Karpas-422 (cell line): ENCODE measurements around the gene MBD3L1. TPM values are rescaled to one million over a fixed set of nuclear protein-coding genes. Genes with fewer than 3 reads are reported as not detected.

Experiments used
- DNase-seq: peaks from one replicate; pipeline ENCODE4 v3.0.0-alpha.2; 2015
- H2AFZ ChIP-seq: fragments of 200-600 bp; sonication (generic); 2 replicates; pipeline ENCODE4 v1.6.1; 2014; ENCODE audit warnings: antibody characterized with exemption, low read length, mixed read lengths
- H3K27ac ChIP-seq: fragments of 200-600 bp; sonication (generic); 2 replicates; pipeline ENCODE4 v1.5.1; 2014; ENCODE audit warnings: mild to moderate bottlenecking, low read length, moderate library complexity
- H3K27me3 ChIP-seq: fragments of 200-600 bp; sonication (generic); 2 replicates; pipeline ENCODE4 v1.6.1; 2014; ENCODE audit warnings: low read length, mixed read lengths
- H3K36me3 ChIP-seq: fragments of 200-600 bp; sonication (generic); 2 replicates; pipeline ENCODE4 v1.6.1; 2014; ENCODE audit warnings: low read length, mixed read lengths; ENCODE audit not compliant: insufficient read depth
- H3K4me1 ChIP-seq: fragments of 200-600 bp; sonication (generic); 2 replicates; pipeline ENCODE4 v1.6.1; 2014; ENCODE audit warnings: mild to moderate bottlenecking, low read length, mixed read lengths
- H3K4me2 ChIP-seq: fragments of 200-600 bp; sonication (generic); 2 replicates; pipeline ENCODE4 v1.6.1; 2014; ENCODE audit warnings: low read length, low read depth, mild to moderate bottlenecking; ENCODE audit not compliant: poor library complexity, severe bottlenecking
- H3K4me3 ChIP-seq: fragments of 200-600 bp; sonication (generic); 2 replicates; pipeline ENCODE4 v1.5.1; 2014; ENCODE audit warnings: mild to moderate bottlenecking, antibody characterized with exemption, low read length, mixed read lengths
- H3K79me2 ChIP-seq: fragments of 200-600 bp; sonication (generic); 2 replicates; pipeline ENCODE4 v1.6.1; 2014; ENCODE audit warnings: mild to moderate bottlenecking, low read length, mixed read lengths
- H3K9ac ChIP-seq: fragments of 200-600 bp; sonication (generic); 2 replicates; pipeline ENCODE4 v1.6.0; 2014; ENCODE audit warnings: low read length
- H3K9me2 ChIP-seq: fragments of 200-600 bp; sonication (generic), shearing (Covaris generic); replicated peaks from 2 replicates; pipeline ENCODE4 v1.6.0; 2014; ENCODE audit warnings: mild to moderate bottlenecking, low read length, moderate library complexity; ENCODE audit not compliant: insufficient read depth
- H3K9me3 ChIP-seq: fragments of 300-700, 200-600 bp; sonication (generic); 2 replicates; pipeline ENCODE4 v1.6.1; 2014; ENCODE audit warnings: low read length, mixed read lengths
- H4K20me1 ChIP-seq: fragments of 200-600 bp; sonication (generic); 2 replicates; pipeline ENCODE4 v1.6.1; 2014; ENCODE audit warnings: mild to moderate bottlenecking, antibody characterized with exemption, low read length, low read depth; ENCODE audit not compliant: insufficient read depth
- total RNA-seq: library from RNA; depleted of rRNA; stranded (reverse); fragments of >200 nt; shearing (Covaris generic); gene quantifications from 2 replicates; pipeline ENCODE4 v1.2.3, GENCODE V29; 2014; ENCODE audit warnings: low replicate concordance; rRNA removed

The MBD3L1 gene
- not detected in 2 replicates for total RNA-seq

DNA sequence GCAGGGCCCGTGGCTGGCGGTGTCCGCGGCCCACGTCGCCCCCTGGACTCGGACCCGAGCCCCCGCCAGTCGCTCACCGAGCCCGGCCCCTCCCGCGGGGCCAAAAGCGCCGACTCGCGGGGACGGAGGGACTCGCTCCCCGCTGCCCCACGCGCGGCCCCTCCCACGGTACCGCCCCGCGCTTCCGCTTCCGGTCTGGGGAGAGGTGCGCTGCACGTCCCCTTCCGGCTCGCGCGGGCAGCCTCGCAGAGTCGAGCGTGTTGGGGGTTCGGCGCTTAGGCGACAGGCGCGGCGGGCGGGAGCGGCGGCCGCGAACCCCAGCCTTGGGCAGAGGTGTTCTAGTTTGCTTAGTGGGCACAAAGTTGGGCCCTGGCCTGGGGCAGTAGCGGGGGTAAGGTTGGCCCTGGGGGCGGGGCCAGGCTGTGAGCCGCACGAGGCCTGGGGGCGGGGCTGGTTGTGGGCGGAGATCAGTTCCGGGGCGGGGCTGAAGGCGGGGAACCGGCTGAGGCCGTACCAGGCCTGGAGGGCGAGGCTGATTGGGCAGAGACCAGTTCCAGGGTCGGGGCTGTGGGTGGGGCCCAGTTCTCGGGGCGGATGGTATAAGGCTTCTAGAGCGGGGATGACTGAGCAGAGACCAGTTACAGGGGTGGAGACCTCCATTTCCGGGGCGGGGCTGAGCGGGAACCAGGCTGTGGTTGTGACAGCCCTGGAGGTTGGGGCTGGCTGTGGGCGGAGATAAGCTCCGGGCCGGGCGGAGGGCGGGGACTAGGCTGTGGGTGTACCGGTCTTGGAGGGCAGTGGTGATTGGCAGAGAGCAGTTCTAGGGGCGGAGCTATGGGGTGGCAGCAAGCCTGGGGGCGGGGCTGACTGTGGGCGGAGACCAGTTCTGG lies at the start of gene MBD3L1, which contains the start of gene ZNF558:
MBD3L1 (plus strand) TSS at position 246 of the 890 bp plus-strand sequence. CDS start 10,302 bp downstream, outside the sequence.
ZNF558 (minus strand) TSS at position 173 of the 890 bp plus-strand sequence. CDS start 9,645 bp downstream, outside the sequence.
- H4K20me1 ChIP-seq: no peaks in the 10 kb centered on the region
- peak within 1 kb of the TSS; percentile 94 for H3K4me3 ChIP-seq
- DNase-seq: peak; percentile 99
- no peaks in the 10 kb centered on the region for H3K27me3 ChIP-seq
- H3K4me1 ChIP-seq: peaks cover 10% of the 10 kb centered on the region
- H3K9me2 ChIP-seq: no peaks in the 10 kb centered on the region
- peak within 1 kb of the TSS; percentile 86 for H3K4me2 ChIP-seq
- peak within 1 kb of the TSS; percentile 84 for H3K9ac ChIP-seq
- no peaks in the 10 kb centered on the region for H3K9me3 ChIP-seq
- H3K36me3 ChIP-seq: peaks cover 17% of the 10 kb centered on the region
- peaks cover 7% of the 10 kb centered on the region; the same call in 1 of the 2 replicates for H3K79me2 ChIP-seq
- H2AFZ ChIP-seq: peak within 1 kb of the TSS; percentile 96
- H3K27ac ChIP-seq: peak within 1 kb of the TSS; percentile 63

DNA sequence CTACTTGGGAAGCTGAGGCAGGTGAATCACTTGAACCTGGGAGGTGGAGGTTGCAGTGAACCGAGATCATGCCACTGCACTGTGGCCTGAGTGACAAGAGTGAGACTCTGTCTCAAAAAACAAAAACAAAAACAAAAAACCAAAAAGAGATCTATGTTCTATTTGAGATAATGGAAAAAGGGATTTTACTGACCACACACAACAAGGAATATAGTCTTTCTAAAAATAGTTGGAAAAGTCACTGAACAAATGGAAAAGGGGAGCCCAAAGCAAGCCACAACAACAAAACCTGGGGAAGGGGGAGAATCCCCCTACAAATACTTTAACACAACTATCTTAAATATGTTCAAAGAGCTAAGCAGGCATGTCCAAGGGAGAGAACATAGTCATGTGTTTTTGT lies 37.4 kb upstream of the MBD3L1 start:
- Histone ChIP-seq H3K79me2 (no peaks in the 10 kb centered on the region), H4K20me1 (no peaks in the 10 kb centered on the region), H3K4me1 (no peaks in the 10 kb centered on the region), H3K9me2 (no peaks in the 10 kb centered on the region), H3K9me3 (no peaks in the 10 kb centered on the region), H3K4me3 (no peak overlapping the region), H3K36me3 (no peaks in the 10 kb centered on the region), H3K27me3 (no peaks in the 10 kb centered on the region), H3K4me2 (no peak overlapping the region), H2AFZ (no peak overlapping the region), H3K9ac (no peak overlapping the region), H3K27ac (no peak overlapping the region)
- DNase-seq: no peak

DNA sequence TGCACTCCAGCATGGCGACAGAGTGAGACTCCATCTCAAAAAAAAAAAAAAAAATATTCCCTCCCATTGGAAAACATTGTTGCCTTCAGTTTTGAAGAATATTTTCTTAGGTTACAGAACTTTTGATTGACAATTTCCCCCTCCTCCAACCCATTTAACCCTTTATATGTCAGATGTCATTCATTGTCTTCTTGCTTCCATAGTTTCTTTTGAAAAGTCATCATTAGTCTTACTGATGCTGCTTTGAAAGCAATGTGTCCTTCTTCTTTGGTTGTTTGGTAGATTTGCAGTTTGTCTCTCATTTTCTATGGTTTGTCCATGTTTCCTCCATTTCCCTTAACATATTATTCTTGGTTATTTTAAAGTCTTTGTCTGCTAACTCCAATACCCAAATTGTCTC lies 25.5 kb upstream of the MBD3L1 start:
- Histone ChIP-seq H3K4me1 (no peaks in the 10 kb centered on the region), H3K36me3 (peaks cover 56% of the 10 kb centered on the region), H3K4me3 (no peak overlapping the region), H2AFZ (no peak overlapping the region), H3K27me3 (no peaks in the 10 kb centered on the region), H3K9me3 (peaks cover 46% of the 10 kb centered on the region), H3K9me2 (no peaks in the 10 kb centered on the region), H3K79me2 (no peaks in the 10 kb centered on the region), H3K4me2 (no peak overlapping the region), H4K20me1 (no peaks in the 10 kb centered on the region), H3K27ac (no peak overlapping the region), H3K9ac (no peak overlapping the region)
- no peak for DNase-seq

DNA sequence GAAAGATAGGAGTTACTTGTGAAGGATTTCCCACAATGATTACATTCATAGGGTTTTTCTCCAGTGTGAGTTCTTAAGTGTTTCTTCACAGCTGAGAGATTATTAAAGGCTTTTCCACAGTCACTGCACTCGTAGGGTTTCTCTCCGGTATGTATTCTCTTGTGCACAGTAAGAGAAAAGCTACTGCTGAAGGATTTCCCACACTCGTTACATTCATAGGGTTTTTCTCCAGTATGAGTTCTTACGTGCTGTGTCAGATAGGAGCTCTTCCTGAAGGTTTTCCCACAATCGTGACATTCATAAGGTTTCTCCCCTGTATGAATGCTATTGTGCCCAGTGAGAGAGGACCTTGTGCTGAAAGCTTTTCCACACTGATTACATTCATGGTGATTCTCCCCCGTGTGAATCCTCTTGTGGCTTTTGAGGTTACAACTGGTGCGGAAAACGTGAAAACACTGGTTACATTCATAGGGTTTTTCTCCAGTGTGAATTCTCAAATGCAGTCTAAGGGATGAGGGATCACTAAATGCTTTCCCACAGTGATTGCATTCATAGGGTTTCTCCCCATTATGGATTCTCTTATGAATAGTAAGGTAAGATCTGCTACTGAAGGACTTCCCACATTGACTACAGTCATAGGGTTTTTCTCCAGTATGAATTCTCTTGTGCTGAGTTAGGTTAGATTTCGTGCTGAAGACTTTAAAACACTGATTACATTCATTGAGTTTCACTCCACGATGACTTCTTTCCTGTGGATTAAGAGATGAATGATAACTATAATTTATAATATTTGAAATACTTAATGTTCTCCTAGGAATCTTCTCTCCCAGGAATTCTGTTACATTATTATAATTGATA lies 20.6 kb upstream of the MBD3L1 start:
- H3K9ac ChIP-seq: no peak overlapping the region
- no peak overlapping the region for H3K27ac ChIP-seq
- H3K79me2 ChIP-seq: no peaks in the 10 kb centered on the region
- H3K36me3 ChIP-seq: peaks cover 92% of the 10 kb centered on the region
- H3K9me2 ChIP-seq: no peaks in the 10 kb centered on the region
- H3K4me2 ChIP-seq: no peak overlapping the region
- H3K27me3 ChIP-seq: no peaks in the 10 kb centered on the region
- no peak overlapping the region for H3K4me3 ChIP-seq
- H3K4me1 ChIP-seq: no peaks in the 10 kb centered on the region
- H4K20me1 ChIP-seq: no peaks in the 10 kb centered on the region
- peak; percentile 50 for DNase-seq
- no peak overlapping the region for H2AFZ ChIP-seq
- peaks cover 76% of the 10 kb centered on the region for H3K9me3 ChIP-seq

DNA sequence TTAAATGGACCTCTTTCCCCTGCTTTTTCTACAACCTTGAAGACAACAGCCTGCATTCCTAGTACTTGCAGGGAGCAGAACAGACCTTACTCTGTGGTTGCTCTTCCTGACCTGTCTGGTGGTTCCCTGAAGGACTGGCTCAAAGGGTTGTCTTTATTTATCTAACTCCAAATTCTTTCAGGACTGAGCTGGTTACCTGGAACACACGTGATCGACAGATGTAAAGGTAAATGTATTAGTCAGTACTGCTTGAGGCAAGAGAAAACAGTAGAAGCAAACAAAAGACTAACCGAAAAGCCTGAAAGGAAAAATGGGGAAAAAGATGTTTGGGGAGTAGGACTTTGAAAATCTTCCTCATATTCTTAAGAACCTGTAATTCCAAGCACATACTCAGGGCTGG lies 18.0 kb upstream of the MBD3L1 start:
- peaks cover 75% of the 10 kb centered on the region for H3K9me3 ChIP-seq
- H3K27ac ChIP-seq: no peak overlapping the region
- H3K4me1 ChIP-seq: no peaks in the 10 kb centered on the region
- H3K27me3 ChIP-seq: no peaks in the 10 kb centered on the region
- peaks cover 97% of the 10 kb centered on the region for H3K36me3 ChIP-seq
- no peaks in the 10 kb centered on the region for H3K9me2 ChIP-seq
- H3K4me3 ChIP-seq: no peak overlapping the region
- no peak overlapping the region for H3K9ac ChIP-seq
- no peaks in the 10 kb centered on the region for H4K20me1 ChIP-seq
- no peak overlapping the region for H3K4me2 ChIP-seq
- no peak overlapping the region for H2AFZ ChIP-seq
- no peak for DNase-seq
- no peaks in the 10 kb centered on the region for H3K79me2 ChIP-seq

DNA sequence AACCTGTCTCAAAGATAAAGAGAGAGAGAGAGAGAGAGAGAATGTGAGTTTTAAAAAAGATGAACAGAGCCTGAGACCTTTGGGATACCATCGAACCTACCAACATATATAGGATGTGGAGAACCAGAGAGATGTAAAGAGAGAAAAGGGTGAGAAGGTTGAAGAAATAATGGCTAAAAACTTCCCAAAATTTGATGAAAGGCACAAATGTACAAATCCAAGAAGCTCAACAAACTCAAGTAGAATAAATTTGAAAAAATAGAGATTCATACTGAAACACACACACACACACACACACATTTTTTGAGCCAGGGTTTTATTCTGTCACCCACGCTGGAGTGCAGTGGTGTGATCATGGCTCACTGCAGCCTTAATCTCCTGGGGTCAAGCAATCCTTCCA lies 16.4 kb upstream of the MBD3L1 start:
- H3K9me3 ChIP-seq: peaks cover 68% of the 10 kb centered on the region
- no peak overlapping the region for H3K27ac ChIP-seq
- no peak overlapping the region for H3K9ac ChIP-seq
- no peaks in the 10 kb centered on the region for H3K27me3 ChIP-seq
- DNase-seq: no peak
- no peaks in the 10 kb centered on the region for H3K4me1 ChIP-seq
- no peaks in the 10 kb centered on the region for H4K20me1 ChIP-seq
- H3K4me3 ChIP-seq: no peak overlapping the region
- H3K4me2 ChIP-seq: no peak overlapping the region
- H2AFZ ChIP-seq: no peak overlapping the region
- H3K36me3 ChIP-seq: peaks cover 99% of the 10 kb centered on the region
- H3K79me2 ChIP-seq: no peaks in the 10 kb centered on the region
- H3K9me2 ChIP-seq: no peaks in the 10 kb centered on the region

DNA sequence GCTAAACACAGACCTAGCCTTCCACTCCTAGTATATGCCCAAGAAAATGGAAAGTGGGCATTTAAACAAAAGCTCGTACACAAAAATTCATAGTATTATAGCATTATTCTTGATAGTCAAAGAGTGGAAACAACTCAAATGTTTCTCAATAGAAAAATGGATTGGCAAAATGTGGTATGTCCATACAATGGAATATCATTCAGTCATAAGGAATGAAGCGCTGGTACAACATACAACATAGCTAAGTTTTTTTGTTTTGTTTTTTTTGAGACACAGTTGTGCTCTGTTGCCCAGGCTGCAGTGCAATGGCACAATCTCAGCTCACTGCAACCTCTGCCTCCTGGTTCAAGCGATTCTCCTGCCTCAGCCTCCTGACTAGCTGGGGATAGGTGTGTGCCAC lies 11.9 kb upstream of the MBD3L1 start:
- Histone ChIP-seq H3K4me1 (no peaks in the 10 kb centered on the region), H3K27me3 (no peaks in the 10 kb centered on the region), H2AFZ (no peak overlapping the region), H3K4me2 (no peak overlapping the region), H3K9me3 (peaks cover 27% of the 10 kb centered on the region), H4K20me1 (no peaks in the 10 kb centered on the region), H3K9ac (no peak overlapping the region), H3K27ac (no peak overlapping the region), H3K4me3 (no peak overlapping the region), H3K36me3 (peaks cover 91% of the 10 kb centered on the region), H3K79me2 (no peaks in the 10 kb centered on the region), H3K9me2 (no peaks in the 10 kb centered on the region)
- no peak for DNase-seq

DNA sequence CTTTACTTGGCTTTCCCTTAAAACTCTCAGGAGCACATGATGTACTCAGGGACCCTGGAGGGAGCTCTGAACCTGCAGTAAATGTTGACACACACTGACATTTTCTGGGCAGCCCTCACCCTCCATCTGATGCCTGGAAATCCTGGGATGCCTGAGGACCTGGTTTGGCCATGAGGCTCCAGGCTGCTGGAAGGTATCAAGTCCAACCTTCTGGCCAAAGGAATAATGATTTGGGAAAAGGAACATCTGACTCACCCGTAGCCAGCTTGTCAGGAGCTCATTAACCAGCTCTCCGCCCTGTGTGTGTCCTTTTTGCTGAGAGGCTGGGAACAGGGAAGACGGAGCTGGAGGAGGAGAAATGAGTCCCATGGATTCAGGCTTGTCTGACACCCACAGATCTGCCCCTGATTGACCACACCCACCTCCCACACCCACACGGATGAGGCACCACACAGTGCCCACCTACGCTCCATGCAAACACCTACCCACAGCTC lies 10.4 kb upstream of the MBD3L1 start:
- no peaks in the 10 kb centered on the region for H3K27me3 ChIP-seq
- no peak for DNase-seq
- H3K4me1 ChIP-seq: no peaks in the 10 kb centered on the region
- H3K4me3 ChIP-seq: no peak overlapping the region
- H4K20me1 ChIP-seq: no peaks in the 10 kb centered on the region
- H3K27ac ChIP-seq: no peak overlapping the region
- no peak overlapping the region for H3K9ac ChIP-seq
- H3K79me2 ChIP-seq: no peaks in the 10 kb centered on the region
- H3K36me3 ChIP-seq: peaks cover 76% of the 10 kb centered on the region
- peaks cover 20% of the 10 kb centered on the region for H3K9me3 ChIP-seq
- H3K4me2 ChIP-seq: no peak overlapping the region
- no peaks in the 10 kb centered on the region for H3K9me2 ChIP-seq
- H2AFZ ChIP-seq: no peak overlapping the region
